22Rv1 (cell line): ENCODE data around the gene NUAK2.

Experiments used
- H3K27ac ChIP-seq: fragments of 450-650 bp; 2 replicates; pipeline ENCODE4 v1.5.1; 2017
- ZFX ChIP-seq: fragments of 450-650 bp; IDR thresholded peaks from 2 replicates; pipeline ENCODE4 v1.6.1; 2017; ENCODE audit warnings: antibody characterized with exemption, borderline replicate concordance
- TF ChIP-seq, protein P1 (sequence below): fragments of 450-650 bp; IDR thresholded peaks from 2 replicates; pipeline ENCODE4 v1.5.1; 2017; ENCODE audit warnings: mild to moderate bottlenecking

The NUAK2 gene

DNA sequence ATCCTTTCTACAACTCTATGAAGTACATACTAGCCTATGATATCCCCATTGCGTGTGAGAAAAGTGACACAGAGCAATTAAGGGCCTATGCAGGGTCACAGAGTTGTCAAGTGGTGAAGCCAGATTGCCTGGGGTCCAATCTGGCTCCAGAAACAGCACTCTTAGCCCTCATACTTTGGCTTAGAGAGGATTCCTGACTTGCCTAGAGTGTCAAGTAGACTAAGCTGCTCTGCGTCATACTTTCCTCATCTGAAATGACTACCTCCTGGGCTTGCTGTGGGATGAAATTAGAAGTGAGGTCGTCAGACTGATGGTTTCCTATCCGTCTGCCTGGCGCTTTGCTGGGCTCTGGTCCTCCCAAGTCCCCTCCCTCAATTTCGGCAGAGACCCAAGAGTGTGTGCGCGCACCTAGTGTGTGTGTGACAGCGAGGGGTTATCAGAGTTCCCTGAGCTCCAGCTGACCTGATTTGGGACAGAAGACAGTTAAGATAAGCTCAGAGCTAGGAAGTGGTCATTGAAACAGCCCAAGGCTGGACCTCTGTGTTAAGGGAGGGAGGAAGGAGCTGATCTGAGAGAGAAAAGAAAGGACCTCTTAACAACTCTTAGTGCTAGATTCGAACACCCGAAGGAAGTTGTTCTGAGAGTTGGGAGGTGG lies 5.4 kb upstream of the NUAK2 start:
- H3K27ac ChIP-seq, result no peak overlapping the region
- TF ChIP-seq, protein P1, sequence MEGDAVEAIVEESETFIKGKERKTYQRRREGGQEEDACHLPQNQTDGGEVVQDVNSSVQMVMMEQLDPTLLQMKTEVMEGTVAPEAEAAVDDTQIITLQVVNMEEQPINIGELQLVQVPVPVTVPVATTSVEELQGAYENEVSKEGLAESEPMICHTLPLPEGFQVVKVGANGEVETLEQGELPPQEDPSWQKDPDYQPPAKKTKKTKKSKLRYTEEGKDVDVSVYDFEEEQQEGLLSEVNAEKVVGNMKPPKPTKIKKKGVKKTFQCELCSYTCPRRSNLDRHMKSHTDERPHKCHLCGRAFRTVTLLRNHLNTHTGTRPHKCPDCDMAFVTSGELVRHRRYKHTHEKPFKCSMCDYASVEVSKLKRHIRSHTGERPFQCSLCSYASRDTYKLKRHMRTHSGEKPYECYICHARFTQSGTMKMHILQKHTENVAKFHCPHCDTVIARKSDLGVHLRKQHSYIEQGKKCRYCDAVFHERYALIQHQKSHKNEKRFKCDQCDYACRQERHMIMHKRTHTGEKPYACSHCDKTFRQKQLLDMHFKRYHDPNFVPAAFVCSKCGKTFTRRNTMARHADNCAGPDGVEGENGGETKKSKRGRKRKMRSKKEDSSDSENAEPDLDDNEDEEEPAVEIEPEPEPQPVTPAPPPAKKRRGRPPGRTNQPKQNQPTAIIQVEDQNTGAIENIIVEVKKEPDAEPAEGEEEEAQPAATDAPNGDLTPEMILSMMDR, result no peak
- no peak for TF ChIP-seq ZFX

DNA sequence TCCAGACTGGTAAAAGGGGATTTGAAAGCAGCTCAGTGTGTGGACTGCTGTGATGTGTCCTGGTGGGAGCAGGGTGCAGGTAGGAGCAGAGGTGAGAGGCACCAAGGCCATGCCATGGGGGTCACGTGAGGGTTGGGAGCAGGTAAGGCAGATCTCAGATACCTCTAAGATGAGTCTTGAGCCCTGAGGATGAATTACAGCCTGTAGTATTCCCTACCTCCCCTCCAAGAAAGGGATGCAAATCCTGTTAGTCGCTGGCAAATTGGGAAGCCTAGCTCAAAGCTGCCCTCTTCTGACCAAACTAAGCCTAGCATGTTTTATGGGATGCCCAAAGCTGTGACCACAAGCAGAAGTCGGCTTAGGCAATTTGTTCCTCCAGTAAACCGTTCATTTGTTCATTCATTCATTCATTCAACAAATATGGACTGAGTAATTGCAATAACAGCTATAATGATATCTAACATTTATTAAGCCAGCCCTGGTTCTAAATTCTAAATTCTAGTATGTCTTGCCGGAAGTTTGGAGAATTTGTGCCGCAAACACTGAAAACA lies 3.9 kb upstream of the NUAK2 start:
- TF ChIP-seq ZFX, result no peak
- TF ChIP-seq, protein P1, result peak; percentile 83
- H3K27ac ChIP-seq, result no peak overlapping the region

DNA sequence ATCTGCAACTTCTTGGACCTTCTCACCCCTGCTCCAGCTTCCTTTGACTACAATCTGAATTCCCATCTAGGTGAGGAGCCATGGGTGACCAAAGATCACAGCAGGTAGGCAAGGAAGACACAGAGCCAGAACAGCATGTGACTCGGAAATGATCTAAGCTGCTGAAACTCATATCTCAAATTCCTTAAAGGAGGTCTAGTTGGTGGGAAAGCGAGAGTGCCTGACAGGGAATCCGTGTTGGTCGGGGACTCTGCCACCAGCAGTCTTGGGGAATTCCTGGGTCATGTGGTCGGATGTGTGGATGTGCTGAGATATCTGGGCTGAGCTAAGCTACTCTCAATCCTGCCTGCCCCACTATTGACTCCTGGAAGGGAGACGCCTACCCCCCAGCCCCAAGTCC lies 3.2 kb upstream of the NUAK2 start:
- H3K27ac ChIP-seq, result no peak overlapping the region
- TF ChIP-seq ZFX, result no peak
- TF ChIP-seq, protein P1, result no peak

DNA sequence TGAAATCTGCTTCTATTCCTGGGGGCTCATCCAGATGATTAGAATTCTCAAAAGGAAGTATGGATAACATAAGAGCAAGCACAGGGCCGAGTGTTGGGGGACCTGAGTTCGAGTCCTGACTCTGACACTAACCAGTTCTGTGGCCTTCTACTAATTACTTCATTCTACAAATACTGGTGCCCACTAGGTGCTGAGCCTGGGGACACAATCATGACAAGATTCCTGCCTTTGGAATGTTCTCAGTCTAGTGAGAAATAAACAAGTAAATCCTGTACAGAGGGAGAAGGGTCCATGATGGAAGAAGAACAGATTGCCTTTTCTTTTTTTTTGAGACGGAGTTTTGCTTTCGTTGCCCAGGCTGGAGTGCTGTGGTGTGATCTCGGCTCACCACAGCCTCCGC lies 2.2 kb upstream of the NUAK2 start:
- TF ChIP-seq, protein P1, result no peak
- no peak for TF ChIP-seq ZFX
- no peak overlapping the region for H3K27ac ChIP-seq

DNA sequence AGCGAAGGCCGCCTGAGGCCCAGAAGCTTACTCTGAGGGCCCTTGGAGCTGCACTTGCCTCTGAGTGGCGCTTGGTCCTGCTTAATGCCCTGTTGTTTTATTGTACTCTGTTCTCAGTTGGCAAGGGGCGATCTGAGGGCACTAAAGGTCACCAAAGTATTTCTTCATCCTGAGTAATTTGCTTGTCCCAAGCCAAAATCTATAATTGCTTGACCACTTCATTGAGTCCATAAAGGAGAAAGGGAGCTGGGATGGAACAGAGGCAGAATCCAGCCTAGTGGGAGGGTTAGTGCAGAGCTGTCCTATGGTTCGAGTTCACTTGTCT lies 376 bp upstream of the NUAK2 start:
- peak overlapping the region; percentile 99 for H3K27ac ChIP-seq

DNA sequence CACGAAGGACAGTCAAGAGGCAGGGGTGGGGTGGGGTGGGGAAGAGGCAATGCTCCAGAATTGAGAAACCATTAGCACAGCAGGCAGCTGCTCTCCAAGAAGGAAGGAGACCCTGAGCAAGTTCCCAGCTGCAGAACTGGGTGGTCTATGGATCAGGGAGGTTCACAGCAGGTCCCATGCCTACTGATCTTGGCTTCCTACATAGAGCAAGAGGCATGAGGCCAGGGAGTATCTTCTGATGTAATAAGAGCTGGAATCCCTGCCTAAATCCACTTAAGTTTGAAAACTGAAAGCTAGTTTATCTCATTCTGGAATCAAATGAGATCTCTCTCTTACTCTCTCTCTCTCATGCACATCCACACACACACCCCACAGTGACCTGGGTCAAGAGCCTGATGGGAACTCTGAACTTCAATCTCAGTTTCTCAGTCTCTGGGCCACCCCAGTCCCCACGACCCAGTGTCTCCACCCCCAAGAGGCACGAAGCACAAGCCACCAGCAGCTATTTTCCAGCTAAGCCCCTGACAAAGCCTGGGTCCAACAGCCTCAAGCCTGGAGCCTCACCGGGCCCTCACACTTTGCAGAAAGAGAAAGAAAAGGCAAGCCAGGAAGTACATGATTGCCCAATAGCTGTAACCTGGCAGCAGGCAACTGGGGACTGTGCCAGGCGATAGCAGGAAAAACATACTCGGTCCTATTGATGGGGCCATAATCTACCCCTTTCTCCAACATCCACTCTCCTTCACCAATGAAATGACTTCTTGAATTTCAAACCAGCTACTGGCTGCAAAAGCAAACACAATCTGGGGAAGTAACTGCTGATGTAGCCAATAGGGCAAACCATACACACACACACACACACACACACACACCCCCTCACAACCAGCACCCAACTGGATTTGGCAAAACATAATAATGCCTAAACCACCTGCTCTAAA lies 2.2 kb downstream of the NUAK2 start:
- no peak for TF ChIP-seq ZFX
- TF ChIP-seq, protein P1, result no peak
- H3K27ac ChIP-seq, result peak overlapping the region; percentile 99

More for the DNA sequence above, 376 bp upstream of the NUAK2 start:
- TF ChIP-seq, protein P1, result no peak
